ENCODE results near the gene YY1. TPM values are rescaled to one million over a fixed set of nuclear protein-coding genes. Genes with fewer than 3 reads are reported as not detected.

The YY1 gene
- total and polyA plus RNA-seq, 9 of the 15 experiments (the other 6 are each of a cell fraction or from before 2014, with no cell fraction given), result 20.8 to 74.2 (median 46.7) TPM

GRCh38 chr14:100214770-100215083, 24.2 kb upstream of the YY1 start (continued):
- TF ChIP-seq EZH2 (IDR thresholded peaks at IDR 0.05; ENCODE audit: borderline replicate concordance, low read depth, low read length) (no peak), ZNF140 (CRISPR knock-in tag; IDR thresholded peaks at IDR 0.05) (no peak), SNRNP70 (optimal IDR thresholded peaks at IDR 0.05; ENCODE audit: low read depth, low read length) (no peak), NR2C2 (CRISPR knock-in tag; IDR thresholded peaks at IDR 0.05) (no peak), NR2C2 (tag; IDR thresholded peaks at IDR 0.05) (no peak), CHD2 (IDR thresholded peaks at IDR 0.05; ENCODE audit: low read depth, low read length) (no peak), GATAD2A (IDR thresholded peaks at IDR 0.05) (no peak), L3MBTL2 (IDR thresholded peaks at IDR 0.05) (peak; percentile 83), NFIC (IDR thresholded peaks at IDR 0.05) (no peak), ZNF830 (CRISPR knock-in tag; IDR thresholded peaks at IDR 0.05) (no peak)

- 50% methylated on average over 12 of the region's 12 CpGs for WGBS (ENCODE audit: insufficient coverage, low coverage, missing lambda C conversion rate)
- no peaks in the 10 kb centered on the region for H4K20me1 ChIP-seq (replicated peaks; ENCODE audit: control insufficient read depth, insufficient read depth, low read length)
- FAIRE-seq (peak; percentile 11), DNase-seq (ENCODE audit: extremely low read depth in 1 of 4, low spot score in 3 of 4) (peak; percentile 17 to 50 (median 20)), ATAC-seq (peak; percentile 4; the same call in 1 of the 3 replicates)
- H3K27me3 ChIP-seq (ENCODE audit: control insufficient read depth in 2 of 2, insufficient read depth in 2 of 2, low read length in 2 of 2), result no peaks in the 10 kb centered on the region
- peak overlapping the region; percentile 82 for H3K4me2 ChIP-seq (ENCODE audit: insufficient read depth, low read length)
- no TSS peak for BruUV-seq (replicated peaks)
- H3K79me2 ChIP-seq (ENCODE audit: control insufficient read depth, insufficient read depth, low read length), result peaks cover 16% of the 10 kb centered on the region
- H3K36me3 ChIP-seq (ENCODE audit: control insufficient read depth, insufficient read depth, low read length), result no peaks in the 10 kb centered on the region
- no peaks in the 10 kb centered on the region for H3K9me3 ChIP-seq (replicated peaks; ENCODE audit: control insufficient read depth, insufficient read depth, low read depth, low read length)
- H3K4me3 ChIP-seq, result no peak overlapping the region
- H3K9me1 ChIP-seq (ENCODE audit: control insufficient read depth, insufficient read depth, low read length), result no peaks in the 10 kb centered on the region
- H3K9ac ChIP-seq (ENCODE audit: insufficient read depth in 1 of 2, low read depth in 2 of 2, low read length in 2 of 2), result peak overlapping the region; percentile 72 to 92
- peak overlapping the region; percentile 98 for H3K27ac ChIP-seq (ENCODE audit: extremely low read depth, low read depth, low read length)
- in situ Hi-C loops (cut with MboI) (no loop called here), intact Hi-C loops (cut with micrococcal nuclease) (no loop called here)
- ChIA-PET POLR2A (interaction anchor here (0.6 to 1.3 kb wide), 4 partner anchors 9 to 125 kb away, joined by 3 to 12 read pairs (median 3); no protein-coding TSS in a partner anchor), CTCF (ENCODE audit: low intra/inter-chr PET ratio) (no interaction called here)
- H2AFZ ChIP-seq (ENCODE audit: low read depth, low read length), result peak overlapping the region; percentile 79
- peaks cover 19 to 37% of the 10 kb centered on the region in 2 experiments for H3K4me1 ChIP-seq (replicated peaks in 1 of 2; ENCODE audit: control insufficient read depth in 2 of 2, insufficient read depth in 2 of 2, low read length in 2 of 2)
- no peak for TF ChIP-seq DPF2 (IDR thresholded peaks at IDR 0.05)
- TF ChIP-seq MGA (IDR thresholded peaks at IDR 0.05), result peak; percentile 19; the same call in 1 of the 2 replicates
- no peak for TF ChIP-seq CC2D1A (IDR thresholded peaks at IDR 0.05)
Measured at GRCh38 chr14:100215330-100215885, 23.5 kb upstream of the YY1 start.
